Mesodermal cell (in vitro differentiated cells): ENCODE data around the gene PTPN14.

ENCODE experiments used
- H3K27ac ChIP-seq: 2 replicates; pipeline ENCODE4 v1.7.0; 2013; ENCODE audit warnings: mild to moderate bottlenecking, low read depth, low read length, moderate library complexity; ENCODE audit not compliant: severe bottlenecking
- H3K36me3 ChIP-seq: 2 replicates; pipeline ENCODE4 v1.7.1; 2013; ENCODE audit warnings: mild to moderate bottlenecking, low read length, moderate library complexity; ENCODE audit not compliant: control insufficient read depth, insufficient read depth
- H3K4me1 ChIP-seq: one replicate; pipeline ENCODE4 v1.7.1; 2013; ENCODE audit warnings: mild to moderate bottlenecking, low read length; ENCODE audit not compliant: insufficient read depth, control insufficient read depth, poor library complexity, severe bottlenecking
- H3K4me3 ChIP-seq: 2 replicates; pipeline ENCODE4 v1.7.0; 2013; ENCODE audit warnings: low read length, control low read depth, mild to moderate bottlenecking; ENCODE audit not compliant: insufficient read depth, poor library complexity, severe bottlenecking; ENCODE audit errors: extremely low read depth
- H3K9me3 ChIP-seq: 2 replicates; pipeline ENCODE4 v1.7.1; 2013; ENCODE audit warnings: mild to moderate bottlenecking, low read length, moderate library complexity; ENCODE audit not compliant: control insufficient read depth
- WGBS, 2 experiments: methylation state at CpG; one replicate each; pipeline ENCODE4 v1.1.5; 2013; ENCODE audit warnings: missing lambda C conversion rate in 2 of 2; ENCODE audit not compliant: insufficient coverage in 2 of 2; 5-methylcytosine and 5-hydroxymethylcytosine counted together

PTPN14 gene

GRCh38 chr1:214362188-214362882 lies 189.1 kb downstream of the PTPN14 start:
- Histone ChIP-seq H3K36me3 (peaks cover 80% of the 10 kb centered on the region), H3K4me3 (no peak overlapping the region)
- 94% methylated on average over 6 of the region's 9 CpGs for WGBS, 2 experiments

GRCh38 chr1:214361636-214362035 lies 189.8 kb downstream of the PTPN14 start:
- Histone ChIP-seq H3K9me3 (no peaks in the 10 kb centered on the region), H3K36me3 (peaks cover 85% of the 10 kb centered on the region), H3K4me1 (peaks cover 9% of the 10 kb centered on the region), H3K4me3 (no peak overlapping the region), H3K27ac (no peak overlapping the region)
- 89% methylated on average over 1 of the region's 1 CpG; no CpG with 5 or more reads in 1 of the 2 experiments for WGBS, 2 experiments

More at GRCh38 chr1:214362188-214362882, 189.1 kb downstream of the PTPN14 start:
- H3K27ac ChIP-seq = no peak overlapping the region
- no peaks in the 10 kb centered on the region for H3K9me3 ChIP-seq
- H3K4me1 ChIP-seq = peaks cover 9% of the 10 kb centered on the region

GRCh38 chr1:214360525-214361164 lies 190.8 kb downstream of the PTPN14 start:
- Histone ChIP-seq H3K4me3 (no peak overlapping the region), H3K27ac (no peak overlapping the region), H3K4me1 (peaks cover 9% of the 10 kb centered on the region), H3K36me3 (peaks cover 95% of the 10 kb centered on the region), H3K9me3 (no peaks in the 10 kb centered on the region)
- 100% methylated on average over 1 to 2 of the region's 3 CpGs for WGBS, 2 experiments

- Histone ChIP-seq H3K9me3 (no peaks in the 10 kb centered on the region), H3K4me3 (no peak overlapping the region), H3K4me1 (peaks cover 9% of the 10 kb centered on the region), H3K36me3 (peaks cover 97% of the 10 kb centered on the region), H3K27ac (no peak overlapping the region)
- 93 to 98% methylated on average over 4 to 5 of the region's 5 CpGs for WGBS, 2 experiments
Measured at GRCh38 chr1:214360116-214360515, 191.3 kb downstream of the PTPN14 start.

GRCh38 chr1:214354440-214355148 lies 196.8 kb downstream of the PTPN14 start:
- H3K4me1 ChIP-seq = peaks cover 7% of the 10 kb centered on the region
- H3K9me3 ChIP-seq = no peaks in the 10 kb centered on the region
- WGBS, 2 experiments = 90 to 100% methylated on average over 1 to 2 of the region's 4 CpGs
- no peak overlapping the region for H3K4me3 ChIP-seq
- peaks cover 84% of the 10 kb centered on the region for H3K36me3 ChIP-seq
- H3K27ac ChIP-seq = no peak overlapping the region

GRCh38 chr1:214352838-214353237 lies 198.6 kb downstream of the PTPN14 start:
- Histone ChIP-seq H3K4me3 (no peak overlapping the region), H3K4me1 (peaks cover 9% of the 10 kb centered on the region), H3K9me3 (no peaks in the 10 kb centered on the region), H3K36me3 (peaks cover 81% of the 10 kb centered on the region), H3K27ac (no peak overlapping the region)
- 88 to 100% methylated on average over 1 to 3 of the region's 4 CpGs for WGBS, 2 experiments

GRCh38 chr1:214351551-214352277 lies 199.7 kb downstream of the PTPN14 start:
- H3K36me3 ChIP-seq = peaks cover 81% of the 10 kb centered on the region
- no peak overlapping the region for H3K27ac ChIP-seq
- no peak overlapping the region for H3K4me3 ChIP-seq
- H3K4me1 ChIP-seq = peaks cover 9% of the 10 kb centered on the region
- no peaks in the 10 kb centered on the region for H3K9me3 ChIP-seq
- 100% methylated on average over 1 of the region's 2 CpGs; no CpG with 5 or more reads in 1 of the 2 experiments for WGBS, 2 experiments

GRCh38 chr1:214349781-214350180 lies 201.6 kb downstream of the PTPN14 start:
- 100% methylated on average over 1 of the region's 2 CpGs; no CpG with 5 or more reads in 1 of the 2 experiments for WGBS, 2 experiments
- peak overlapping the region; percentile 43 for H3K27ac ChIP-seq

GRCh38 chr1:214349008-214349407 lies 202.4 kb downstream of the PTPN14 start:
- peaks cover 9% of the 10 kb centered on the region for H3K9me3 ChIP-seq
- peaks cover 9% of the 10 kb centered on the region for H3K4me1 ChIP-seq
- no peak overlapping the region for H3K27ac ChIP-seq
- 94% methylated on average over 5 of the region's 5 CpGs; no CpG with 5 or more reads in 1 of the 2 experiments for WGBS, 2 experiments
- no peak overlapping the region for H3K4me3 ChIP-seq
- peaks cover 77% of the 10 kb centered on the region for H3K36me3 ChIP-seq

More at GRCh38 chr1:214349781-214350180, 201.6 kb downstream of the PTPN14 start:
- Histone ChIP-seq H3K4me3 (no peak overlapping the region), H3K9me3 (peaks cover 7% of the 10 kb centered on the region), H3K4me1 (peaks cover 9% of the 10 kb centered on the region), H3K36me3 (peaks cover 77% of the 10 kb centered on the region)

GRCh38 chr1:214344897-214345296 lies 206.5 kb downstream of the PTPN14 start:
- H3K36me3 ChIP-seq = peaks cover 71% of the 10 kb centered on the region
- peaks cover 5% of the 10 kb centered on the region for H3K4me1 ChIP-seq
- peaks cover 9% of the 10 kb centered on the region for H3K9me3 ChIP-seq
- no peak overlapping the region for H3K4me3 ChIP-seq
- H3K27ac ChIP-seq = no peak overlapping the region
